GM12878 (cell line): Measurements from ENCODE around the gene CAMTA1. TPM values are rescaled to one million over a fixed set of nuclear protein-coding genes. Genes with fewer than 3 reads are reported as not detected.

ENCODE experiments used
- EED ChIP-seq: sonication (generic); IDR thresholded peaks from 2 replicates; pipeline ENCODE4 v1.6.1; 2016; ENCODE audit warnings: antibody characterized with exemption, low read depth
- JUND ChIP-seq: IDR thresholded peaks from 2 replicates; pipeline ENCODE4 v1.6.1; 2012; ENCODE audit warnings: low read depth, mild to moderate bottlenecking, low read length, improper control_type of control experiment, moderate library complexity
- MTA3 ChIP-seq: IDR thresholded peaks from 2 replicates; pipeline ENCODE4 v1.6.1; 2012; ENCODE audit warnings: low read length, inconsistent platforms, borderline replicate concordance
- MYC ChIP-seq: IDR thresholded peaks from 2 replicates; pipeline ENCODE4 v1.6.1; 2011; ENCODE audit warnings: mild to moderate bottlenecking, low read length, moderate library complexity, inconsistent platforms; ENCODE audit not compliant: insufficient read depth, insufficient replicate concordance, insufficient read length, severe bottlenecking
- PML ChIP-seq: IDR thresholded peaks from 2 replicates; pipeline ENCODE4 v1.6.1; 2012; ENCODE audit warnings: low read length, inconsistent platforms
- POU2F2 ChIP-seq: IDR thresholded peaks from 3 replicates; pipeline ENCODE4 v1.6.1; 2011; ENCODE audit warnings: low read depth, mild to moderate bottlenecking, low read length, borderline replicate concordance
- RAD21 ChIP-seq: IDR thresholded peaks from 2 replicates; pipeline ENCODE4 v1.6.1; 2011; ENCODE audit warnings: mild to moderate bottlenecking, low read depth, low read length, moderate library complexity; ENCODE audit not compliant: insufficient read depth
- SRF ChIP-seq, 2 experiments: IDR thresholded peaks; 2 replicates each; pipeline ENCODE4 v1.6.1; 2011; ENCODE audit warnings: low read depth in 2 of 2, low read length in 2 of 2, mild to moderate bottlenecking in 1 of 2, moderate library complexity in 1 of 2
- STAT1 ChIP-seq: fragments of 450-650 bp; conservative IDR thresholded peaks from 2 replicates; pipeline ENCODE4 v1.6.1; 2014; ENCODE audit warnings: antibody characterized with exemption, mild to moderate bottlenecking
- YBX1 ChIP-seq: fragments of 450-650 bp; IDR thresholded peaks from 2 replicates; pipeline ENCODE4 v1.6.1; 2016; ENCODE audit warnings: antibody characterized with exemption
- ZSCAN29 ChIP-seq: fragments of 450-650 bp; IDR thresholded peaks from 2 replicates; pipeline ENCODE4 v1.6.1; 2017; ENCODE audit warnings: mild to moderate bottlenecking, moderate library complexity
- polyA plus RNA-seq, 11 experiments: library from polyadenylated mRNA; depleted of rRNA in 4 of 11; unstranded in 6 of 11; stranded (reverse) in 5 of 11; fragments of >200 nt; fragmentation: Nextera tagmentation in 4 of 11; fragmentation: Illumina TruSeq in 1 of 11; extraction: Ambion mirVana in 4 of 11; extraction: Trizol in 1 of 11; gene quantifications; 1 replicate in 1 of 11; 2 replicates in 10 of 11; pipeline versions ENCODE4 v1.2.1 to v1.2.3, GENCODE V29; 2011 to 2016; ENCODE audit warnings: inconsistent platforms in 2 of 11, missing spikeins in 2 of 11, low read depth in 1 of 11
- total RNA-seq, 4 experiments: library from RNA; depleted of rRNA in 3 of 4; stranded (reverse); fragments of >200 nt in 3 of 4; fragmentation: Illumina TruSeq in 1 of 4; extraction: Trizol in 1 of 4; gene quantifications; 2 replicates each; pipeline versions ENCODE4 v1.2.1 to v1.2.3, GENCODE V29; 2013 to 2021
- TF ChIP-seq, protein P1 (sequence below): fragments of 450-650 bp; IDR thresholded peaks from 2 replicates; pipeline ENCODE4 v1.6.1; 2017; ENCODE audit warnings: mild to moderate bottlenecking, moderate library complexity
- TF ChIP-seq, protein P2 (sequence below): IDR thresholded peaks from 2 replicates; pipeline ENCODE4 v1.6.1; 2012; ENCODE audit warnings: improper control_type of control experiment, low read depth, low read length; ENCODE audit not compliant: insufficient replicate concordance
- TF ChIP-seq, protein P3 (sequence below): IDR thresholded peaks from 2 replicates; pipeline ENCODE4 v1.6.1; 2012; ENCODE audit warnings: low read length, inconsistent platforms

The CAMTA1 gene
- total and polyA plus RNA-seq, 10 of the 15 experiments (the other 5 are each of a cell fraction or from before 2014, with no cell fraction given), result 37.7 to 148 (median 76.4) TPM

DNA sequence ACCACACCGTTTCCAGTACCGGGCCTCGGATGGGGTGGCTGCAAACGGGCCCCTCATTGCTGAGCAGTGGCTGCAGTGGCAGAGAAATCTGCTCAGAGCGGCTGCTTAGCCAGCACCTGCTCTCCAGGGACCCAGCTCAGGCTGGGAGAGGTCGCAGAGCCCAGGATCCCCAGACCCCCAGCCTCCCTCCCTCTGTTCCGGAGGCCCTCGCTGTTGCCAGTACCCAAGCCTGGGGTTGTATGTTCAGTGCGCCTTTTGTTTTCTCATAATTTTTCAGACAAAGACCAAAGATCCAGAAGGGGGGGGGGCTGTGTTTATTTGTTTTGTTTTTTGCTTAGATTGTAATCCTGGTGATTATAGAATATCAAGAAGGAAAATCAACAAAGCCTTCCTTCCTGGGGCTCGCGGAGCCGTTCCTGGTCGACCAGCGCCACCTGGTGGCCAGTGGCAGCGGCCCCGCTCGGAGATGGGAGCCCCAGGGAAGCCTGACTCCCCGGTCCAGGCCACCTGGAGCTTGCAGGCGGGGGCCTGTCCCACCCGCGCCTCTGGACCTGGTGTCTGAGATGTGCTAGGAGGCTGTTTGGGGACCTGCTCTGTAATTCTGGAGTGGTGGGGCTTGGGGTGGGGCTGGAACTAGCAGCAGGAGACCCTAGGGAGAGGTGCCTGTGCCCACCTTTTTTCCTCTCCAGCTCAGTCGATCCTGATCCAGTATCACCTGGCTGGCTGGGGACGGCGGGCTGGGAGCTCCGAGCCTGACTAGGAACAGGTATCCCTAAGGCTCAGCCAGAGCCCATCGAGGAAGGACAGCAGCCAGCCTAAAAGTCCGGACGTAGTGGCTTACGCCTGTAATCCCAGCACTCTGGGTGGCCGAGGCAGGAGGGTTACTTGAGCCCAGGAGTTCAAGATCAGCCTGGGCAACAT, 862.0 kb downstream of the CAMTA1 start (continued):
- TF ChIP-seq MTA3 (no peak), POU2F2 (0 out of 3 replicates have a peak, but pooled peaks have one; percentile 10), STAT1 (no peak), RAD21 (peak; percentile 79), SRF (IDR thresholded peaks at IDR 0.05; ENCODE audit: low read depth in 2 of 2, low read length in 2 of 2) (no peak), ZSCAN29 (no peak), YBX1 (no peak), MYC (no peak), EED (no peak), JUND (no peak), PML (no peak)
- TF ChIP-seq, protein P1, sequence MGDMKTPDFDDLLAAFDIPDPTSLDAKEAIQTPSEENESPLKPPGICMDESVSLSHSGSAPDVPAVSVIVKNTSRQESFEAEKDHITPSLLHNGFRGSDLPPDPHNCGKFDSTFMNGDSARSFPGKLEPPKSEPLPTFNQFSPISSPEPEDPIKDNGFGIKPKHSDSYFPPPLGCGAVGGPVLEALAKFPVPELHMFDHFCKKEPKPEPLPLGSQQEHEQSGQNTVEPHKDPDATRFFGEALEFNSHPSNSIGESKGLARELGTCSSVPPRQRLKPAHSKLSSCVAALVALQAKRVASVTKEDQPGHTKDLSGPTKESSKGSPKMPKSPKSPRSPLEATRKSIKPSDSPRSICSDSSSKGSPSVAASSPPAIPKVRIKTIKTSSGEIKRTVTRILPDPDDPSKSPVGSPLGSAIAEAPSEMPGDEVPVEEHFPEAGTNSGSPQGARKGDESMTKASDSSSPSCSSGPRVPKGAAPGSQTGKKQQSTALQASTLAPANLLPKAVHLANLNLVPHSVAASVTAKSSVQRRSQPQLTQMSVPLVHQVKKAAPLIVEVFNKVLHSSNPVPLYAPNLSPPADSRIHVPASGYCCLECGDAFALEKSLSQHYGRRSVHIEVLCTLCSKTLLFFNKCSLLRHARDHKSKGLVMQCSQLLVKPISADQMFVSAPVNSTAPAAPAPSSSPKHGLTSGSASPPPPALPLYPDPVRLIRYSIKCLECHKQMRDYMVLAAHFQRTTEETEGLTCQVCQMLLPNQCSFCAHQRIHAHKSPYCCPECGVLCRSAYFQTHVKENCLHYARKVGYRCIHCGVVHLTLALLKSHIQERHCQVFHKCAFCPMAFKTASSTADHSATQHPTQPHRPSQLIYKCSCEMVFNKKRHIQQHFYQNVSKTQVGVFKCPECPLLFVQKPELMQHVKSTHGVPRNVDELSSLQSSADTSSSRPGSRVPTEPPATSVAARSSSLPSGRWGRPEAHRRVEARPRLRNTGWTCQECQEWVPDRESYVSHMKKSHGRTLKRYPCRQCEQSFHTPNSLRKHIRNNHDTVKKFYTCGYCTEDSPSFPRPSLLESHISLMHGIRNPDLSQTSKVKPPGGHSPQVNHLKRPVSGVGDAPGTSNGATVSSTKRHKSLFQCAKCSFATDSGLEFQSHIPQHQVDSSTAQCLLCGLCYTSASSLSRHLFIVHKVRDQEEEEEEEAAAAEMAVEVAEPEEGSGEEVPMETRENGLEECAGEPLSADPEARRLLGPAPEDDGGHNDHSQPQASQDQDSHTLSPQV, result 0 out of 2 replicates have a peak, but pooled peaks have one; percentile 30
- TF ChIP-seq, protein P2, sequence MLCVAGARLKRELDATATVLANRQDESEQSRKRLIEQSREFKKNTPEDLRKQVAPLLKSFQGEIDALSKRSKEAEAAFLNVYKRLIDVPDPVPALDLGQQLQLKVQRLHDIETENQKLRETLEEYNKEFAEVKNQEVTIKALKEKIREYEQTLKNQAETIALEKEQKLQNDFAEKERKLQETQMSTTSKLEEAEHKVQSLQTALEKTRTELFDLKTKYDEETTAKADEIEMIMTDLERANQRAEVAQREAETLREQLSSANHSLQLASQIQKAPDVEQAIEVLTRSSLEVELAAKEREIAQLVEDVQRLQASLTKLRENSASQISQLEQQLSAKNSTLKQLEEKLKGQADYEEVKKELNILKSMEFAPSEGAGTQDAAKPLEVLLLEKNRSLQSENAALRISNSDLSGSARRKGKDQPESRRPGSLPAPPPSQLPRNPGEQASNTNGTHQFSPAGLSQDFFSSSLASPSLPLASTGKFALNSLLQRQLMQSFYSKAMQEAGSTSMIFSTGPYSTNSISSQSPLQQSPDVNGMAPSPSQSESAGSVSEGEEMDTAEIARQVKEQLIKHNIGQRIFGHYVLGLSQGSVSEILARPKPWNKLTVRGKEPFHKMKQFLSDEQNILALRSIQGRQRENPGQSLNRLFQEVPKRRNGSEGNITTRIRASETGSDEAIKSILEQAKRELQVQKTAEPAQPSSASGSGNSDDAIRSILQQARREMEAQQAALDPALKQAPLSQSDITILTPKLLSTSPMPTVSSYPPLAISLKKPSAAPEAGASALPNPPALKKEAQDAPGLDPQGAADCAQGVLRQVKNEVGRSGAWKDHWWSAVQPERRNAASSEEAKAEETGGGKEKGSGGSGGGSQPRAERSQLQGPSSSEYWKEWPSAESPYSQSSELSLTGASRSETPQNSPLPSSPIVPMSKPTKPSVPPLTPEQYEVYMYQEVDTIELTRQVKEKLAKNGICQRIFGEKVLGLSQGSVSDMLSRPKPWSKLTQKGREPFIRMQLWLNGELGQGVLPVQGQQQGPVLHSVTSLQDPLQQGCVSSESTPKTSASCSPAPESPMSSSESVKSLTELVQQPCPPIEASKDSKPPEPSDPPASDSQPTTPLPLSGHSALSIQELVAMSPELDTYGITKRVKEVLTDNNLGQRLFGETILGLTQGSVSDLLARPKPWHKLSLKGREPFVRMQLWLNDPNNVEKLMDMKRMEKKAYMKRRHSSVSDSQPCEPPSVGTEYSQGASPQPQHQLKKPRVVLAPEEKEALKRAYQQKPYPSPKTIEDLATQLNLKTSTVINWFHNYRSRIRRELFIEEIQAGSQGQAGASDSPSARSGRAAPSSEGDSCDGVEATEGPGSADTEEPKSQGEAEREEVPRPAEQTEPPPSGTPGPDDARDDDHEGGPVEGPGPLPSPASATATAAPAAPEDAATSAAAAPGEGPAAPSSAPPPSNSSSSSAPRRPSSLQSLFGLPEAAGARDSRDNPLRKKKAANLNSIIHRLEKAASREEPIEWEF, result no peak
- TF ChIP-seq, protein P3, sequence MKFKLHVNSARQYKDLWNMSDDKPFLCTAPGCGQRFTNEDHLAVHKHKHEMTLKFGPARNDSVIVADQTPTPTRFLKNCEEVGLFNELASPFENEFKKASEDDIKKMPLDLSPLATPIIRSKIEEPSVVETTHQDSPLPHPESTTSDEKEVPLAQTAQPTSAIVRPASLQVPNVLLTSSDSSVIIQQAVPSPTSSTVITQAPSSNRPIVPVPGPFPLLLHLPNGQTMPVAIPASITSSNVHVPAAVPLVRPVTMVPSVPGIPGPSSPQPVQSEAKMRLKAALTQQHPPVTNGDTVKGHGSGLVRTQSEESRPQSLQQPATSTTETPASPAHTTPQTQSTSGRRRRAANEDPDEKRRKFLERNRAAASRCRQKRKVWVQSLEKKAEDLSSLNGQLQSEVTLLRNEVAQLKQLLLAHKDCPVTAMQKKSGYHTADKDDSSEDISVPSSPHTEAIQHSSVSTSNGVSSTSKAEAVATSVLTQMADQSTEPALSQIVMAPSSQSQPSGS, result no peak
